ENCODE data around the gene MCTP1. TPM values are rescaled to one million over a fixed set of nuclear protein-coding genes. Genes with fewer than 3 reads are reported as not detected.

The MCTP1 gene
- total RNA-seq, 1 donor from 2014 or later: 3.7 TPM

- H3K27ac Mint-ChIP-seq: no peak overlapping the region
- Histone ChIP-seq H3K9me3 (ENCODE audit: low read depth) (no peaks in the 10 kb centered on the region), H3K9ac (no peak overlapping the region), H2AFZ (replicated peaks) (no peak overlapping the region), H3K4me3 (no peak overlapping the region), H3K4me1 (no peaks in the 10 kb centered on the region), H3K4me2 (no peak overlapping the region), H4K20me1 (ENCODE audit: low read depth) (no peaks in the 10 kb centered on the region), H3F3A (ENCODE audit: low read depth) (no peaks in the 10 kb centered on the region), H3K27me3 (no peaks in the 10 kb centered on the region), H3K36me3 (no peaks in the 10 kb centered on the region), H3K27ac (no peak overlapping the region), H3K79me2 (ENCODE audit: low read depth) (no peaks in the 10 kb centered on the region)
- TF ChIP-seq, protein P1, sequence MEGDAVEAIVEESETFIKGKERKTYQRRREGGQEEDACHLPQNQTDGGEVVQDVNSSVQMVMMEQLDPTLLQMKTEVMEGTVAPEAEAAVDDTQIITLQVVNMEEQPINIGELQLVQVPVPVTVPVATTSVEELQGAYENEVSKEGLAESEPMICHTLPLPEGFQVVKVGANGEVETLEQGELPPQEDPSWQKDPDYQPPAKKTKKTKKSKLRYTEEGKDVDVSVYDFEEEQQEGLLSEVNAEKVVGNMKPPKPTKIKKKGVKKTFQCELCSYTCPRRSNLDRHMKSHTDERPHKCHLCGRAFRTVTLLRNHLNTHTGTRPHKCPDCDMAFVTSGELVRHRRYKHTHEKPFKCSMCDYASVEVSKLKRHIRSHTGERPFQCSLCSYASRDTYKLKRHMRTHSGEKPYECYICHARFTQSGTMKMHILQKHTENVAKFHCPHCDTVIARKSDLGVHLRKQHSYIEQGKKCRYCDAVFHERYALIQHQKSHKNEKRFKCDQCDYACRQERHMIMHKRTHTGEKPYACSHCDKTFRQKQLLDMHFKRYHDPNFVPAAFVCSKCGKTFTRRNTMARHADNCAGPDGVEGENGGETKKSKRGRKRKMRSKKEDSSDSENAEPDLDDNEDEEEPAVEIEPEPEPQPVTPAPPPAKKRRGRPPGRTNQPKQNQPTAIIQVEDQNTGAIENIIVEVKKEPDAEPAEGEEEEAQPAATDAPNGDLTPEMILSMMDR (IDR thresholded peaks at IDR 0.05): no peak
- TF ChIP-seq EZH2 (IDR thresholded peaks at IDR 0.05): no peak
- TF ChIP-seq EZH2phosphoT487 (IDR thresholded peaks at IDR 0.05): no peak
- peaks cover 6% of the 10 kb centered on the region for H3K4me1 Mint-ChIP-seq
- no peak overlapping the region for H3K4me3 Mint-ChIP-seq
- no peaks in the 10 kb centered on the region for H3K27me3 Mint-ChIP-seq (ENCODE audit: insufficient read depth, low read depth)
- no peak for DNase-seq (ENCODE audit: low spot score)
- H3K36me3 Mint-ChIP-seq: no peaks in the 10 kb centered on the region
- H3K9me3 Mint-ChIP-seq: peaks cover 2% of the 10 kb centered on the region
Observed at GRCh38 chr5:95194856-95195255, 90.0 kb downstream of the MCTP1 start.

GRCh38 chr5:95191330-95191729 lies 93.6 kb downstream of the MCTP1 start:
- TF ChIP-seq, protein P1 (IDR thresholded peaks at IDR 0.05): no peak
- TF ChIP-seq EZH2 (IDR thresholded peaks at IDR 0.05) (no peak), EZH2phosphoT487 (IDR thresholded peaks at IDR 0.05) (no peak)
- no peak for DNase-seq (ENCODE audit: low spot score)
- Mint-ChIP-seq H3K27me3 (ENCODE audit: insufficient read depth, low read depth) (peaks cover 2% of the 10 kb centered on the region), H3K4me3 (no peak overlapping the region), H3K36me3 (no peaks in the 10 kb centered on the region), H3K4me1 (no peaks in the 10 kb centered on the region), H3K9me3 (peaks cover 4% of the 10 kb centered on the region), H3K27ac (no peak overlapping the region)
- no peaks in the 10 kb centered on the region for H3K27me3 ChIP-seq
- H3K79me2 ChIP-seq (ENCODE audit: low read depth): no peaks in the 10 kb centered on the region
- no peak overlapping the region for H3K27ac ChIP-seq
- no peak overlapping the region for H3K9ac ChIP-seq
- H3K4me1 ChIP-seq: no peaks in the 10 kb centered on the region
- H3K9me3 ChIP-seq (ENCODE audit: low read depth): no peaks in the 10 kb centered on the region
- no peak overlapping the region for H3K4me2 ChIP-seq
- H3K36me3 ChIP-seq: no peaks in the 10 kb centered on the region
- H2AFZ ChIP-seq (replicated peaks): no peak overlapping the region
- no peak overlapping the region for H3K4me3 ChIP-seq
- no peaks in the 10 kb centered on the region for H4K20me1 ChIP-seq (ENCODE audit: low read depth)
- no peaks in the 10 kb centered on the region for H3F3A ChIP-seq (ENCODE audit: low read depth)

DNA sequence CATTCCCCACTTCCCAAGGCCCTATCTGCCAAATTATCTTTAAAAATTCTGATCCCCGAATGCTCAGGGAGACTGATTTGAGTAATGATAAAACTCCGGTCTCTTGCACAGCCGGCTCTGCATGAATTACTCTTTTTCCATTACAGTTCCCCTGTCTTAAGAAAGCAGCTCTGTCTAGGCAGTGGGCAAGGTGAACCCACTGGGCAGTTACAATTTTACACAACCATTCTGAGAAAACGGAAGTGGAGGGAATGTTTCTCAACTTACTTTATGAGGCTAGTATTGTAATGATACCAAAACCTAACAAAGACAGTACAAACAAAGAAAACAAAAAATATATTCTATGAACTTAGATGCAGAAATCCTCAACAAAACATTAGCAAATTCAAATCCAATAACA lies 100.0 kb downstream of the MCTP1 start:
- Histone ChIP-seq H3K36me3 (no peaks in the 10 kb centered on the region), H4K20me1 (ENCODE audit: low read depth) (no peaks in the 10 kb centered on the region), H3K27me3 (no peaks in the 10 kb centered on the region), H3K4me2 (no peak overlapping the region), H2AFZ (replicated peaks) (no peak overlapping the region), H3F3A (ENCODE audit: low read depth) (no peaks in the 10 kb centered on the region), H3K4me3 (no peak overlapping the region), H3K9ac (no peak overlapping the region), H3K9me3 (ENCODE audit: low read depth) (no peaks in the 10 kb centered on the region), H3K27ac (no peak overlapping the region), H3K79me2 (ENCODE audit: low read depth) (no peaks in the 10 kb centered on the region), H3K4me1 (peaks cover 4% of the 10 kb centered on the region)
- no peaks in the 10 kb centered on the region for H3K36me3 Mint-ChIP-seq
- H3K27ac Mint-ChIP-seq: no peak overlapping the region
- no peaks in the 10 kb centered on the region for H3K4me1 Mint-ChIP-seq
- H3K27me3 Mint-ChIP-seq (ENCODE audit: insufficient read depth, low read depth): peaks cover 2% of the 10 kb centered on the region
- no peak overlapping the region for H3K4me3 Mint-ChIP-seq
- no peak for DNase-seq (ENCODE audit: low spot score)
- TF ChIP-seq EZH2phosphoT487 (IDR thresholded peaks at IDR 0.05) (no peak), EZH2 (IDR thresholded peaks at IDR 0.05) (no peak)
- TF ChIP-seq, protein P1 (IDR thresholded peaks at IDR 0.05): no peak
- peaks cover 7% of the 10 kb centered on the region for H3K9me3 Mint-ChIP-seq

Measured in neural progenitor cell (in vitro differentiated cells).